H1 (cell line): Measurements from ENCODE around the gene ARMH1. TPM values are rescaled to one million over a fixed set of nuclear protein-coding genes. Genes with fewer than 3 reads are reported as not detected.
"Not testable (repeated sequence)": the region's sequence is repeated elsewhere in the genome, so short reads cannot be mapped to it uniquely, and the experiment has no call there.

Experiments
- CTCF ChIA-PET: fragments of 300-600 bp; sonication (Branson Sonifier 250); formaldehyde crosslinking; loops from one replicate; lab custom pipeline; 2021; ENCODE audit not compliant: partially characterized antibody; lab: Charles Lee
- POLR2A ChIA-PET: fragments of 300-600 bp; sonication (Branson Sonifier 250); formaldehyde crosslinking; loops from one replicate; lab custom pipeline; 2021; ENCODE audit warnings: inconsistent platforms; ENCODE audit not compliant: partially characterized antibody; lab: Charles Lee
- DNase-seq, 2 experiments: peaks; one replicate each; pipeline versions ENCODE4 v3.0.0 to v3.0.0-alpha.2; 2010 to 2022; ENCODE audit warnings: low spot score in 2 of 2, low read depth in 1 of 2, mixed read lengths in 1 of 2
- FAIRE-seq: peaks from 2 replicates; lab custom pipeline; 2011; peaks lifted over from hg19 to GRCh38; lab: Jason Lieb, UNC
- H2AFZ ChIP-seq: 2 replicates; pipeline ENCODE4 v1.8.1; 2012; ENCODE audit warnings: low read length, inconsistent platforms
- H2AK5ac ChIP-seq: 2 replicates; pipeline ENCODE4 v1.6.1; 2013; ENCODE audit warnings: low read depth, low read length
- H2BK120ac ChIP-seq: replicated peaks from 2 replicates; pipeline ENCODE3; 2013; ENCODE audit warnings: low read depth, low read length, inconsistent platforms
- H2BK12ac ChIP-seq: 2 replicates; pipeline ENCODE4 v1.6.1; 2013; ENCODE audit warnings: low read depth, low read length
- H2BK15ac ChIP-seq: 2 replicates; pipeline ENCODE4 v1.6.1; 2013; ENCODE audit warnings: low read length
- H2BK20ac ChIP-seq: 2 replicates; pipeline ENCODE4 v1.6.1; 2013; ENCODE audit warnings: low read length
- H2BK5ac ChIP-seq: 2 replicates; pipeline ENCODE4 v1.6.1; 2013; ENCODE audit warnings: low read depth, low read length
- H3K14ac ChIP-seq: 2 replicates; pipeline ENCODE4 v1.6.1; 2013; ENCODE audit warnings: inconsistent platforms; ENCODE audit not compliant: insufficient read length
- H3K18ac ChIP-seq: 2 replicates; pipeline ENCODE4 v1.6.1; 2013; ENCODE audit warnings: low read length; ENCODE audit errors: extremely low read depth
- H3K23ac ChIP-seq: 2 replicates; pipeline ENCODE4 v1.6.1; 2013; ENCODE audit warnings: inconsistent platforms; ENCODE audit not compliant: insufficient read length
- H3K23me2 ChIP-seq: 2 replicates; pipeline ENCODE4 v1.6.1; 2013; ENCODE audit warnings: low read depth, low read length
- H3K27ac ChIP-seq: 2 replicates; pipeline ENCODE4 v1.6.1; 2011; ENCODE audit warnings: low read depth, low read length, inconsistent platforms
- H3K27me3 ChIP-seq, 4 experiments: replicated peaks in 1 of 4; 1 replicate in 1 of 4; 2 replicates in 3 of 4; pipeline versions ENCODE4 v1.6.1 to v1.8.1; 2011 to 2013; ENCODE audit warnings: low read length in 3 of 4, mild to moderate bottlenecking in 3 of 4, inconsistent platforms in 2 of 4, mixed read lengths in 2 of 4, moderate library complexity in 1 of 4; ENCODE audit not compliant: control insufficient read depth in 3 of 4, insufficient read depth in 3 of 4; ENCODE audit errors: extremely low read depth in 1 of 4
- H3K36me3 ChIP-seq, 4 experiments: 2 replicates each; pipeline versions ENCODE4 v1.6.1 to v1.8.1; 2011 to 2013; ENCODE audit warnings: mild to moderate bottlenecking in 4 of 4, low read length in 3 of 4, moderate library complexity in 2 of 4, control low read depth in 1 of 4, inconsistent platforms in 1 of 4; ENCODE audit not compliant: insufficient read depth in 4 of 4, control insufficient read depth in 2 of 4
- H3K4ac ChIP-seq: replicated peaks from 2 replicates; pipeline ENCODE3; 2013; ENCODE audit warnings: low read length, low read depth, mixed read lengths, inconsistent platforms; ENCODE audit not compliant: insufficient read length
- H3K4me1 ChIP-seq, 4 experiments: replicated peaks in 1 of 4; 1 replicate in 1 of 4; 2 replicates in 3 of 4; pipeline versions ENCODE4 v1.6.1 to v1.8.1; 2011 to 2013; ENCODE audit warnings: low read length in 3 of 4, inconsistent platforms in 2 of 4, mixed read lengths in 1 of 4; ENCODE audit not compliant: insufficient read depth in 4 of 4, control insufficient read depth in 3 of 4
- H3K4me2 ChIP-seq, 2 experiments: 2 replicates each; pipeline versions ENCODE4 v1.6.1 to v1.8.1; 2011 to 2013; ENCODE audit warnings: low read depth in 2 of 2, low read length in 2 of 2, control low read depth in 1 of 2, inconsistent platforms in 1 of 2, mild to moderate bottlenecking in 1 of 2; ENCODE audit not compliant: insufficient read depth in 1 of 2
- H3K4me3 ChIP-seq, 4 experiments: fragments of 200-600, 300-600 bp in 1 of 4; sonication (generic), shearing (Covaris generic), sonication (Bioruptor Twin) in 1 of 4; 2 replicates each; pipeline versions ENCODE4 v1.5.1 to v1.8.1; 2011 to 2016; ENCODE audit warnings: low read length in 4 of 4, low read depth in 3 of 4, control low read depth in 2 of 4, inconsistent platforms in 2 of 4, mild to moderate bottlenecking in 2 of 4, mixed read lengths in 1 of 4, moderate library complexity in 1 of 4; ENCODE audit not compliant: insufficient read depth in 2 of 4; ENCODE audit errors: extremely low read depth in 1 of 4
- H3K56ac ChIP-seq: replicated peaks from 2 replicates; pipeline ENCODE3; 2013; ENCODE audit warnings: low read depth, mild to moderate bottlenecking, mixed read lengths, low read length, inconsistent platforms; ENCODE audit not compliant: insufficient read length
- H3K79me1 ChIP-seq: 2 replicates; pipeline ENCODE4 v1.6.1; 2013; ENCODE audit warnings: low read depth, low read length, control low read depth
- H3K79me2 ChIP-seq, 2 experiments: 2 replicates each; pipeline versions ENCODE4 v1.6.1 to v1.8.1; 2012 to 2013; ENCODE audit warnings: low read length in 2 of 2, mild to moderate bottlenecking in 2 of 2, inconsistent platforms in 1 of 2; ENCODE audit not compliant: insufficient read depth in 2 of 2, control insufficient read depth in 1 of 2
- H3K9ac ChIP-seq, 4 experiments: replicated peaks in 1 of 4; 1 replicate in 1 of 4; 2 replicates in 3 of 4; pipeline versions ENCODE4 v1.6.1 to v1.8.1; 2011 to 2013; ENCODE audit warnings: low read depth in 3 of 4, low read length in 3 of 4, control low read depth in 2 of 4, mild to moderate bottlenecking in 2 of 4, moderate library complexity in 2 of 4, inconsistent platforms in 1 of 4; ENCODE audit errors: extremely low read depth in 1 of 4
- H3K9me3 ChIP-seq, 2 experiments: 2 replicates each; pipeline versions ENCODE4 v1.6.1 to v1.8.1; 2012 to 2013; ENCODE audit warnings: mild to moderate bottlenecking in 2 of 2, moderate library complexity in 2 of 2, control low read depth in 1 of 2, inconsistent platforms in 1 of 2, low read depth in 1 of 2, low read length in 1 of 2, mixed read lengths in 1 of 2; ENCODE audit not compliant: insufficient read depth in 2 of 2
- H4K20me1 ChIP-seq, 2 experiments: replicated peaks in 1 of 2; 2 replicates each; pipeline versions ENCODE3 to v1.8.1; 2011 to 2013; ENCODE audit warnings: inconsistent platforms in 2 of 2, low read length in 2 of 2, mild to moderate bottlenecking in 1 of 2; ENCODE audit not compliant: insufficient read depth in 2 of 2, control insufficient read depth in 1 of 2
- H4K5ac ChIP-seq: 2 replicates; pipeline ENCODE4 v1.6.1; 2013; ENCODE audit warnings: low read length, low read depth, mixed read lengths, inconsistent platforms; ENCODE audit not compliant: insufficient read length
- H4K8ac ChIP-seq: 2 replicates; pipeline ENCODE4 v1.8.0; 2013; ENCODE audit warnings: mild to moderate bottlenecking, moderate library complexity, low read length, inconsistent platforms; ENCODE audit not compliant: insufficient read depth; ENCODE audit errors: extremely low read depth
- H4K91ac ChIP-seq: replicated peaks from 2 replicates; pipeline ENCODE3; 2013; ENCODE audit warnings: low read length, mixed read lengths, inconsistent platforms; ENCODE audit not compliant: insufficient read length
- POLR2AphosphoS5 ChIP-seq: IDR thresholded peaks from 2 replicates; pipeline ENCODE4 v1.6.1; 2011; ENCODE audit warnings: low read depth, low read length
- WGBS, 2 experiments: shearing (Covaris generic) in 1 of 2; methylation state at CpG; one replicate each; pipeline versions ENCODE4 v1.1.6 to v1.1.7; 2013 to 2015; ENCODE audit warnings: low lambda C conversion rate in 2 of 2, mixed read lengths in 2 of 2, inconsistent platforms in 1 of 2, low coverage in 1 of 2, missing lambda C conversion rate in 1 of 2; ENCODE audit not compliant: insufficient replicate concordance in 2 of 2, insufficient coverage in 1 of 2, insufficient read length in 1 of 2; ENCODE audit errors: extremely low coverage in 1 of 2, missing lambda C conversion rate in 1 of 2; 5-methylcytosine and 5-hydroxymethylcytosine counted together
- polyA plus RNA-seq, 7 experiments: library from polyadenylated mRNA; depleted of rRNA in 3 of 7; stranded (reverse) in 5 of 7; unstranded in 2 of 7; fragments of >200 nt in 5 of 7; fragments of 200-250 nt in 2 of 7; gene quantifications; 1 replicate in 5 of 7; 2 replicates in 1 of 7; 4 replicates in 1 of 7; pipeline versions ENCODE4 v1.2.1 to v1.2.3, GENCODE V29; 2011 to 2013; ENCODE audit warnings: missing spikeins in 2 of 7, mixed read lengths in 2 of 7
- total RNA-seq: library from RNA; stranded (reverse); fragmentation: NEBNext Ultra II Directional; extraction: Animal tissue kit (Norgen Biotek cat#: 25700); gene quantifications from 2 replicates; pipeline ENCODE4 v1.2.1, GENCODE V29; 2021

ARMH1 gene
- total and polyA plus RNA-seq, 2 of the 8 experiments (the other 6 are each of a cell fraction or from before 2014, with no cell fraction given), result 0.82 to 0.85 TPM

GRCh38 chr1:44664730-44665370, 9.7 kb upstream of the ARMH1 start (continued):
- TF ChIP-seq POLR2AphosphoS5, result no peak

GRCh38 chr1:44666719-44667118, 7.8 kb upstream of the ARMH1 start:
- H3K4me3 ChIP-seq, H3K79me1 ChIP-seq, H4K20me1 ChIP-seq, H3K14ac ChIP-seq, H3K9ac ChIP-seq, H3K79me2 ChIP-seq, H2BK20ac ChIP-seq, H2AFZ ChIP-seq, H3K23ac ChIP-seq, H4K8ac ChIP-seq, H2BK5ac ChIP-seq, POLR2A ChIA-PET, H3K27ac ChIP-seq, H3K4ac ChIP-seq, FAIRE-seq, H2AK5ac ChIP-seq, H3K27me3 ChIP-seq, H3K23me2 ChIP-seq, H3K4me2 ChIP-seq, DNase-seq, H2BK15ac ChIP-seq, H3K36me3 ChIP-seq, H3K18ac ChIP-seq, H4K91ac ChIP-seq, H3K56ac ChIP-seq, H2BK12ac ChIP-seq, H2BK120ac ChIP-seq, H3K9me3 ChIP-seq, H4K5ac ChIP-seq, H3K4me1 ChIP-seq: not testable (repeated sequence)
- CTCF ChIA-PET, result interaction anchor here (7.6 kb wide), 1 partner anchor 15 kb away, joined by 45 read pairs; no protein-coding TSS in a partner anchor
- WGBS, 2 experiments, result 92% methylated on average over 1 of the region's 1 CpG; no CpG with 5 or more reads in 1 of the 2 experiments
